ENCODE results near the gene PPIP5K2.
A peak's percentile ranks its signal among the peaks of the same experiment; 100 is the strongest.
"Not testable (repeated sequence)": the region's sequence is repeated elsewhere in the genome, so short reads cannot be mapped to it uniquely, and the experiment has no call there.

Gene PPIP5K2

DNA sequence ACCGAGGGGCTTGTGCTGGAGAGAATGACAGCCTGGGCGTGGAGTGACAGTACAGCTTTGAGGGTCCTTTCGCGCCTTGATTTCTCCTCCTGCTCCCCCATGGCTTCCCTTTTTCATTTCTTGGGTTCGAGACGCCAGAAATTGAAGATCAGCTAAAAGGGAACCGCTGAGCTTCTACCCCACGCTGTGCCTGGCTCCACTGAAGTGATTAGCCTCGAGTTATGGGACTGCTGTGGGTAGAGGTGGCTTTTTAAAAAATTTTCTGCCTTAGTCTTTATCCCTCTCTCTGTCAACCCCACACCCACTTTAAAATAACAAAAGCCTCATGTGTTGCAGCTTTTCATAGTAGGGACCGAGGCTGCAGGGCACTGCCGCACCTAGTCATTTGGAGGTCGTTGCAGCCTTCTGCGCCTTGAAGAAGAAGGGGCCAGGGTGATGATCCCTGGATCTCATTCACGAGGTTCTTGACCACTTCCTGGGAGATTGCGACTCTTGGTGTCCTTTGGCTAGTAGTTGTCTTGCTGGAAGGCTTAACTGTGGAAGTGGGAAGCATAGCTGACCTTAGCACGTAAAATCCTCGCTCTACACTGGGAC, 603 bp downstream of the PPIP5K2 start:
- no peak for FAIRE-seq
- peak; percentile 17 for DNase-seq (ENCODE audit: insufficient read length, low spot score)

DNA sequence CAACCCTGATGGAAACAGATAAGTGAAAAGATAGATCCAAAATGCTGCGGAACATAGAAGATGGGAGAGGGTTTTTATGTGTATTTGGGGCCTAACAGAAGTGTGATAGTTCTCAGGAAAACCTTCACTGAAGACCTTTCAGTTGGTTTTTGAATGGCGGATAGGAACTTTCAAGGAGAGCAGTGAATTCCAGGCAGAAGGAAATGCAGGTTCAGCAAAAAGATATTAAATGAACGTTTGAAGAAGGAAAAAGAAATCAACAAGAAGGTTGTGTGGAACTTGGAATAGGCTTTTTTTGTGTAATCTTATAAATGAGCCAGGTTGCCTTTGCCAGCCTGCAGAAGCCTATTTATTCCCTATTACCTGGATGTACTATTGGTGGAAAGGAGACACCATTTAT, 2.1 kb downstream of the PPIP5K2 start:
- no peak for FAIRE-seq
- DNase-seq (ENCODE audit: insufficient read length, low spot score): no peak

DNA sequence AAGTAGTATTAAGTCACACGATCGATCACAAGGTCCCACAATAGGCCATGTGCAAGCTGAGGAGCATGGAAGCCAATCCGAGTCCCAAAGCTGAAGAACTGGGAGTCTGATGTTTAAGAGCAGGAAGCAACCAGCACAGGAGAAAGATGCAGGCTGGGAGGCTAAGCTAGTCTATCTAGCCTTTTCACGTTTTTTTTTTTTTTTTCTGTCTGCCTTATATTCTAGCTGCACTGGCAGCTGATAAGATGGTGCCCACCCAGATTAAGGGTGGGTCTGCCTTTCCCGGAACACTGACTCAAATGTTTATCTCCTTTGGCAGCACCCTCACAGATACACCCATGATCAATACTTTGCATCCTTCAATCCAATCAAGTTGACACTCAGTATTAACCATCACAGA, 6.5 kb downstream of the PPIP5K2 start:
- DNase-seq (ENCODE audit: insufficient read length, low spot score) (no peak), FAIRE-seq (no peak)

DNA sequence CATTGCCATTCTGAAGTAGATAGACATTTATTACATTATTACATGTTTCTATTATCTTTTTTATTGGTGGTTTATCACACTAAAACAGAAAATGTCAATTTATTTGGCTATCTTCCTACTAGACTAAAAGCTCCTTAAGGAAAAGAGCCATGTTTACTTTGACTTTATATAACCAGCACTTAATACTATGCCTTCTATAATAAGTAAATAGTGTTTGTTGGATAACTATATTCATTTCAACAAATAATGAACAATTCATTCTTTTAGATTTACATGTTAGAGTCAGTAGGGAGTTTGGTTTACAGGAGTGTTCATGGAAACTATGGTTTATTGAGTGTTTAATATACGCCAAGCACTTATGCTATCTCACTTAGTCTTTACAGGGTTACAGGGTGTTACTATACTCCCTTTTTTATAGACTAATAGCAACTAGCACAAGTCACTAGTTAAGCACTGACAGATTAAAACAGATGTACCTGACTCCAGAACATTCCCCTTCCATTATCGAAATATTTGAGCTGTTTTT, 7.3 kb downstream of the PPIP5K2 start:
- FAIRE-seq (no peak), DNase-seq (ENCODE audit: insufficient read length, low spot score) (no peak)

DNA sequence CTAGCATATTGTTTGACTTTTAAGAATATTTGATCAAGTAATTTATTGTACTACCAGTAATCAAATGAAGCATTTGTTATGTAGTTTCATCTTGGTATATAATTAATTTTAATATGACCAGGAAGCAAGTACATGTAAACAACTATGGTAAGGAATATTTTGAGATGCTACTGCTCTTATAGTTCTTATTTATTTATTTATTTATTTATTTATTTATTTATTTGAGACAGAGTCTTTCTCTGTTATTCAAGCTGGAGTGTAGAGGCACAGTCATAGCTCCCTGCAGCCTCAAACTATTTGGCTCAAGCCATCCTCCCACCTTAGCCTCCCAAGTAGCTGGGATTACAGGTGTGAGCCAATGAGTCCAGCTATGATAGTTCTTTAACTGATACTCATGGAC, 8.1 kb downstream of the PPIP5K2 start:
- FAIRE-seq (no peak), DNase-seq (ENCODE audit: insufficient read length, low spot score) (no peak)

DNA sequence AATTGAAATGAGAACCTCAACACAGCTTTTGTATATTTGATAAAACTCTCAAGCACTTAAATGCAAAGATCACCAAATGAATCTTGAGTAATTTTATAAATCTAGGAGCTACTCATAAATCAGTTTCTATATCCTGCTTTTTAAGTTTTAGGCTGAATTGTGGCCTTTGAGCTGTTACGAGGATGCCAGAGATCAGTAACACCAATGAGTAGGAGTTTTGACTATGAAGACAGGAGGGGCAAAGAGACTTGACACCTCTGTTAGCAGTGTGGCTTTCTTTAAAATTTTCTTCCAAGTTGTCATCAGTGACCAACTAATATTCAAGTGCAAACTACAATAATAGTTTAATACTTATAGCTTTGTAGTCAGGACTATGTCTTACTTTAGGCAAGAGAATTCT, 12.6 kb downstream of the PPIP5K2 start:
- no peak for DNase-seq (ENCODE audit: insufficient read length, low spot score)
- FAIRE-seq: no peak

DNA sequence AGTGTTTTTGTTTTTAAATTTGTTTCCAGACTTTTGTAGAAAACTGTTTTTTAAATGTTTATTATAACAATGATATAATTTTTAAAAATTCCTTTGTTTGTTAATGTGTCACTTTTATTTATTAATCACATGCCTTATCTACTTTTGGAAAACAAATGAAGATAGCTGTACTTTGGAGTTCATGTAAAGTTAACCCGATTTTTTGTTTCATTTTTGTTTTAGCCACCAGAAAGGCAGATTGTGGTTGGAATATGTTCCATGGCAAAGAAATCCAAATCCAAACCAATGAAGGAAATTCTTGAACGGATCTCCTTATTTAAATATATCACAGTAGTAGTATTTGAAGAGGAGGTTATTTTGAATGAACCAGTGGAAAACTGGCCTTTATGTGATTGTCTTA, 13.1 kb downstream of the PPIP5K2 start:
- no peak for DNase-seq (ENCODE audit: insufficient read length, low spot score)
- FAIRE-seq: no peak

DNA sequence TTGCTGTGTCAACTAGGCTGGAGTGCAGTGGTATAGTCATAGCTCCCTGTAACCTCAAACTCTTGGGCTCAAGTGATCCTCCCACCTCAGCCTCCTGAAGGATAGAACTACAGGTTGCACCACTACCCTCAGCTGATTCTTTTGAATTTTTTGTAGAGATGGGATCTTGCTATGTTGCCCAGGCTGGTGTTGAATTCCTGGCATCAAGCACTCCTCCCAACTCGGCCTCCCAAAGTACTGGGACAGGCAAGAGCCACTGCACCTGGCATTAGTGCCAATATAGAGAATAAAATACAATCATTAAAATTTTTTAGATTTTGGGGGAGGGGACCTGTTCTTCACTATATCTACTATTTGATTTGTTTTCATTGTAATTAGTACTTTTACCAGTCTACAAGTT, 15.4 kb downstream of the PPIP5K2 start:
- DNase-seq (ENCODE audit: insufficient read length, low spot score) (no peak), FAIRE-seq (no peak)

DNA sequence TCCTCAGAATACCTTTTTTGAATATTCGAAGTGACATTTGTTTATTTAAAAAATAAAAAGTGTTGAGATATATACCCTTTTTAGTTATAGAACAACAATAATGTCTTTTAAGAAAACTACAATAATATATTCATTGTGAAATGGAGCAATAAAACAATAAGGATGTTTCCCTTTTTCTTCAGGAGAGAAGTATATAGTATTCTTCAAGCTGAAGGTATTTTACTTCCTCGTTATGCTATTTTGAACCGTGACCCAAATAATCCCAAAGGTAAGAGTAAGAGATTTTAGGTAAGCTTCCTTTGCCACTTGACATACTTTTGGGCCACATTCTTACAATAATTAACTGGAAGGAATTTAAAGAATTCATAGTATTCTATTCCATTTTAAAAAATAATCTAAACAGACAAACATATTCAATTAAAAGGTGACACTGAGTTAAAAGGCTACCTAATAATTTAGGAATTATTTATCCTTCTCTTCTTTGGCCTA, 18.1 kb downstream of the PPIP5K2 start:
- FAIRE-seq: no peak
- DNase-seq (ENCODE audit: insufficient read length, low spot score): no peak

DNA sequence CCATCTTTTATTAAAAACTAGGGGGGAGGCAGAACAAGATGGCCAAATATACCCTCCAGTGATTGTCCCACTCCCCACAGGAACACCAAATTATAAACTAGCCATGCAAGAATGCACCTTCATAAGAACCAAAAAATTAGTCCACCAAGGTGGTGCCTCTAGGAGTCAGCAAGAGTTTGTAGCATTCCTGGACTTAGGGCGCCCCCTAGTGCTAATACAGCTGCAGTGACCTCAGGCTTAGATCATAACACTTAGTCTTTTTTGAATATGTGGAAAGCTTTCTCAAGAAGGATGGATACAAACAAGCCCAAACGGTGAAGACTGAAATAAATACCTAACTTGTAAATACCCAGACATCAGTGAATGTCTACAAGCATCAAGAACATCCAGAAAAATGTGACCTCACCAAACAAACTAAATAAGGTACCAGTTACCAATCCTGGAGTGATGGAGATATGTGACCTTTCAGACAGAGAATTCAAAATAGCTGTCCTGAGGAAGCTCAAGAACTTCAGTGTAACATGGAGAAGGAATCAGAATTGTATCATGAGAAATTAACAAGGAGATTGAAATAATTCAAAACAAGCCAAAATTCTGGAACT, 19.3 kb downstream of the PPIP5K2 start:
- DNase-seq (ENCODE audit: insufficient read length, low spot score) (peak; percentile 56), FAIRE-seq (no peak)

DNA sequence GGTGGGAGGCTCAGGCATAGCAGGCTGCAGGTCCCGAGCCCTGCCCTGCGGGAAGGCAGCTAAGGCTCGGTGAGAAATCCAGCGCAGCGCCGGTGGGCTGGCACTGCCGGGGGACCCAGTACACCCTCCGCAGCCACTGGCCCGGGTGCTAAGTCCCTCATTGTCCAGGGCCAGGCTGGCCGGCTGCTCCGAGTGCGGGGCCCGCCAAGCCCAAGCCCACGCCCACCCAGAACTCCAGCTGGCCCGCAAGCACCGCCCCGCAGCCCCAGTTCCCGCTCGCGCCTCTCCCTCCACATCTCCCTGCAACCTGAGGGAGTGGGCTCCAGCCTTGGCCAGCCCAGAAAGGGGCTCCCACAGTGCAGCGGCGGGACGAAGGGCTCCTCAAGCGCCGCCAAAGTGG, 22.0 kb downstream of the PPIP5K2 start:
- FAIRE-seq; DNase-seq (ENCODE audit: insufficient read length, low spot score): not testable (repeated sequence)

DNA sequence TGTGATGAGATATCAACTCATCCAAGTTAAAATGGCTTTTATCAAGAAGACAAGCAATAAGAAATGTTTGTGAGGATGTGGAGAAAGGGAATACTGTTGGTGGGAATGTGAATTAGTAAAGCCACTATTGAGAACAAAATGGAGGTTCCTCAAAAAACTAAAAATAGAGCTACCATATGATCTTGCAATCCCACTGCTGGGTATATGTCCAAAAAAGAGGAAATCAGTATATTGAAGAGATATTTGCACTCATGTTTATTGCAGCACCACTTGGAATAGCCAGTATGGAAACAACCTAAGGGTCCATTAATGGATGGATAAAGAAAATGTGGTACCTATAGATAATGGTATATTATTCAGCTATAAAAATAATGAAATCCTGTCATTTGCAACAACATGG, 25.1 kb downstream of the PPIP5K2 start:
- FAIRE-seq (no peak), DNase-seq (ENCODE audit: insufficient read length, low spot score) (no peak)

DNA sequence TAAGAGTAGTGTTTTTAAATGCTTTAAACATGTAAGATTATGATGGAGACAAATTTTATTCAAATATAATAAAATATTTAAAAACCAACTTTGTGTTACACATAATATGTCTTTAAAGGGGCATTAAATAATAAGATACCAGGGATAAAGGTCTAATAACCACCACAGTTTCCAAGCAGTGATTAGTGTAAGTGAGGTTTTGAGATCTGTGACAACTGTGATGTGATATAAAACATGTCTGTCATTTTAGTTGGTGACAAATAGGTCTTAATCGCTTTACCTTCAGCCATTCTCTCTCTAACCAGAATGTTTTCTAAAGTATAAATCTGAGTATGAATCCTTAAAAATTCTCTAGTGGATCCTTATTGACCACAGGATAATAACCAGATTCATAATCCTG, 28.1 kb downstream of the PPIP5K2 start:
- FAIRE-seq (no peak), DNase-seq (ENCODE audit: insufficient read length, low spot score) (no peak)

DNA sequence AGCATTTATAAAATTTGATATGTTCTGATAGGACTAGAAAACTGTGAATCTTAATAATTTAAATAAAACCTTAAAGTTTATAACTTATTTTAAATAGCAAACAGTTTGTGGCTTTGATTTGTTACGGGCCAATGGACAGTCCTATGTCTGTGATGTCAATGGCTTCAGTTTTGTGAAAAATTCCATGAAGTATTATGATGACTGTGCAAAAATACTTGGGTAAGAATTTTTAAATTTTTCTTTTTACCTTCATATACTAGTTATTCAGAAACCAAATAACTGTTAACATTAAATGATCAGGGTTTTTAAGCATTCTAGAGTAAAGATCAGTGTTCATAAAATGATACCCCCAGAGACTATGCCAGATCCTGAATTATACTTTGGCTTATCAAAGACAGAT, 31.1 kb downstream of the PPIP5K2 start:
- no peak for DNase-seq (ENCODE audit: insufficient read length, low spot score)
- no peak for FAIRE-seq

DNA sequence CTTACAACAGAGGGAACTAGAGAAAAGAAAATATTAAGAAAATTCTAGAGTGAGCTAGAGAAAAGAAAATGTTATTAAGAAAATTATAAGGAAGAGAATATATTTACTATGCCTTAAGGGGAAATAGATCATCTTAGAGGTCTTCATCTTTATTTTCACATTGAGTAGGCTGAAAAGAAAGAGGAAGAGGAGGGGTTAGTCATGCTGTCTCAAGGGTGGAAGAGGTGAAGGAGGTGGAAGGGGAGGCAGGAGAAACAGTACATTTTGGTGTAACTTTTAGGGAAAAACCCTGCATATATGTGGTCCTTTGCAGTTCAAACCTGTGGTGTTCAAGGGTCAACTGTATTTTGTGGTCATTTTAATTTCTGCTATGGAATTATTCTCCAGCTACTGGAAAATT, 46.6 kb downstream of the PPIP5K2 start:
- FAIRE-seq: no peak

DNA sequence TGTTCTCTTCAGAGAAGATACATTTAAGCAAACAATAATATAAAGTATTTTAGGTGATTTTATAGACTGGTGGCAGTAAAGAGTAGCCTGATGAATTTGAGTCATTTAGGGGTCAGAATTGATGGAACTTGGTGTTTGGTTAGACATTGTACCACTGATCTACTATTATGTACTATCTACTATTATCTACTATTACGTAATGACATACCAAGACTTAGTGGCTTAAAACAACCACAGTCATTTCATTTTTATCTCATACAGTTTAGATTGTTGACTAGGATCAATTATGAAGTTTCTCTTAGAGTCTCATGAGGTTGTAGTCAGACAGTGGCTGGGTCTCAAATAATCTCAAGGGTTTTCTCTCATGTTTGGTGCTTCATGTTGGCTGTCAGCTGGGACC, 54.0 kb downstream of the PPIP5K2 start:
- FAIRE-seq (no peak), DNase-seq (ENCODE audit: insufficient read length, low spot score) (no peak)

More for the DNA sequence above, 46.6 kb downstream of the PPIP5K2 start:
- no peak for DNase-seq (ENCODE audit: insufficient read length, low spot score)

DNA sequence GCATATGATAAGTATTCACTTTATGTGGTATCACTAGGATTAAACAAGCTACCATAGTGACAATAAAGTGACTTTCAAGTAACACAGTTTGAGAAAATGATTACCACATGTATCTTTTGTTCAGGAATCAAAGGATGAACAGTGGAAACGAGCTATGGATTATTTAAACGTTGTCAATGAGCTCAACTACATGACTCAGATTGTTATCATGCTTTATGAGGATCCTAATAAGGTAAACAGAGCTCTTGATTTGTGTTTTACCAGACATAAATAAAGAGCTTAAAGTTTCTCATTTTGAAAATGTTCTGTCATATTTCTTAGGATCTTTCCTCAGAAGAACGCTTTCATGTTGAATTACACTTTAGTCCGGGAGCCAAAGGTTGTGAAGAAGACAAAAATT, 57.4 kb downstream of the PPIP5K2 start:
- FAIRE-seq (no peak), DNase-seq (ENCODE audit: insufficient read length, low spot score) (no peak)

DNA sequence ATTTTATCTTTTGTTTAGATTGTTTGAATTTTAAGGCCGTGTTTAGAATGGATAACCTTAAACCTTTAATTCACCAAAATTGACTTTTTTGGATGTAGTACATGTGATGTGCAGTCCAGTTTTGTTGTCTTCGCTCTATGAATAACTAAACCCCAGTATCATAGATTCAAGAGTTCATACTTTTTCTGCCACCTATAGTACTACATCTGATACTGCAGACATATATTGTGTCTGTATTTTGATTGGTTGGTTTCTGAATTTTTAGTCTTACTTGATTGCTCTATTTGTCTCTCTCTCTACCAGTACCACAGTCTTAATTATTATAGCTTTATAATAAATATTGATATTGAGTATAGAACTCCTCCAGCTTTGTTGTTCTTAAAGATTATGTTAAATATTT, 58.1 kb downstream of the PPIP5K2 start:
- no peak for FAIRE-seq

DNA sequence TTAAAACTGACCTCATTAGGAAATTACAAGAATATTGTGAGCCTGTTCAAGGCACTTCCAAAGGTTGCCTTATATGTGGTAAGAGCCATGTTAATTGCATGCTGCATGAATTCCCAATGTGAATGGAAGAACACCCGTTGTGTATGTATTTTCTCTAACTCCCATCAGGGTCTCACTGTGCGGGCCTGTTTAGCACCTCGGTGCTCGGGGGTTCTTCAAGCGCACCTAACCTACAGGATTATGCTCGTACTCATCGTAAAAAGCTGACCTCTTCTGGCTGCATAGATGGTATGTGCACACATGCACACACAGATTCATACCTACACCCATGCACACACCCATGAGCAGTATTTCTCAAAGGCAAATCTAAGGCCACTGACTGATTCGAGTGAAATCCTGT, 66.1 kb downstream of the PPIP5K2 start:
- no peak for FAIRE-seq
- DNase-seq (ENCODE audit: insufficient read length, low spot score): no peak

More for the DNA sequence above, 58.1 kb downstream of the PPIP5K2 start:
- DNase-seq (ENCODE audit: insufficient read length, low spot score): no peak

DNA sequence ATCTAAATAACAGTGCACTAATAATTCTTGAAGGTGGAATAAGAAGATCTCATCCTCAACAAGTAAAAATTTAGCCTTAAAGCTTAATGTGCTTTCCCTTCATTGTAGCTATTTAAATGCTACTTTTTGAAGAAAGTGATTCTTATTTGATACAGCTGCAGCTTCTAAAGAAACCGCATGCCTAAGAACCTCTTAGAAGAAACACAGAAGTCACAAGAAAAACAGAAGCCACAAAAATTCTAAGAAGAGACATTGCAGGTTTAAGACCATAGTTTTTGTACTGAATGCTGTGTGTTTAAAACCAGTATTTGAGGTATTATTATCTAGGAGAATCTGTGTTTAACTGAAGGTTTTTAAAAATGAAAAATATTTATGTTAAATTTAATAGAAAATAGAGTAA, 68.3 kb downstream of the PPIP5K2 start:
- FAIRE-seq (no peak), DNase-seq (ENCODE audit: insufficient read length, low spot score) (no peak)

DNA sequence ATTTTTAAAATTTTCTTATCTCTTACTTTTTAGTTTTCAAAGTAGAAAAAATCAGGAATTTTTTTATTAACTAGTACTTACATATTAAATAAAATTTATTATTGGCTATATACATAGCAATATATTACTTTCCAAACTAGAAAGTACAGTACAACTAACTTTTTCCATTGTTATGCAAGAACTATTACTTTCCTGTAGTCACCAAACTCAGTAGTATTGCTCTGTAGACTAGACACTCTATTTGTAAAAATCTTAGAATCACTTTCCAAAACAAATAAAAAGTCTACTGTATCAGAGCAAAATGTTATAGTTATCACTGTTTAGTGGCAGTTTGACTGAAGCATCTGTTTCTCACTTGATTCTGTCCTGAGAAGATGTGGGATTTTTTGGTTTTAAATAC, 83.1 kb downstream of the PPIP5K2 start:
- DNase-seq (ENCODE audit: insufficient read length, low spot score) (no peak), FAIRE-seq (no peak)

DNA sequence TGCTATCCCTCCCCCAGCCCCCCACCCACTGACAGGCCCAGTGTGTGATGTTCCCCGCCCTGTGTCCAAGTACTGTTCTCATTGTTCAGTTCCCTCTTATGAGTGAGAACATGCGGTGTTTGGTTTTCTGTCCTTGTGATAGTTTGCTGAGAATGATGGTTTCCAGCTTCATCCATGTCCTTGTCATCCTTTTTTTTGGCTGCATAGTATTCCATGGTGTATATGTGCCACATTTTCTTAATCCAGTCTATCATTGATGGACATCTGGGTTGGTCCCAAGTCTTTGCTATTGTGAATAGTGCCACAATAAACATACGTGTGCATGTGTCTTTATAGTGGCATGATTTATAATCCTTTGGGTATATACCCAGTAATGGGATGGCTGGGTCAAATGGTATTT, 84.9 kb downstream of the PPIP5K2 start:
- not testable (repeated sequence) for DNase-seq (ENCODE audit: insufficient read length, low spot score); FAIRE-seq
